GM12801 (cell line): ENCODE data around the gene ZNF541.

Experiments used
- CTCF ChIP-seq: IDR thresholded peaks from one replicate; pipeline ENCODE4 v1.5.1; 2011; ENCODE audit warnings: control low read depth; ENCODE audit not compliant: insufficient read length; ENCODE audit errors: extremely low read depth

The ZNF541 gene

DNA sequence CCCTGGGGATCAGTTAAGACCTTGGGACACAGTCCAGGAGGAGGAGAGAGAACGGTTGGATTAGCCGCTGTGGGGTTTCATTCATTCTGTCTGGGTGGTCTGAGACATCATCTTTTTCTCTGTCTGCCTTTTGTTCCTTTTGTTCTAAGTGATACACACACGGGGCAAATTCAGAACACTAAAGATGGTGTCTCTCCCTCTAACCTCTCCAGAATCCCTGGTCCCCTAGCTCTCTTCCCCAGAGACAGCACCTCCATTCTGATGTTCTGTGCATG is 41.0 kb upstream of the ZNF541 start:
- no peak for TF ChIP-seq CTCF

DNA sequence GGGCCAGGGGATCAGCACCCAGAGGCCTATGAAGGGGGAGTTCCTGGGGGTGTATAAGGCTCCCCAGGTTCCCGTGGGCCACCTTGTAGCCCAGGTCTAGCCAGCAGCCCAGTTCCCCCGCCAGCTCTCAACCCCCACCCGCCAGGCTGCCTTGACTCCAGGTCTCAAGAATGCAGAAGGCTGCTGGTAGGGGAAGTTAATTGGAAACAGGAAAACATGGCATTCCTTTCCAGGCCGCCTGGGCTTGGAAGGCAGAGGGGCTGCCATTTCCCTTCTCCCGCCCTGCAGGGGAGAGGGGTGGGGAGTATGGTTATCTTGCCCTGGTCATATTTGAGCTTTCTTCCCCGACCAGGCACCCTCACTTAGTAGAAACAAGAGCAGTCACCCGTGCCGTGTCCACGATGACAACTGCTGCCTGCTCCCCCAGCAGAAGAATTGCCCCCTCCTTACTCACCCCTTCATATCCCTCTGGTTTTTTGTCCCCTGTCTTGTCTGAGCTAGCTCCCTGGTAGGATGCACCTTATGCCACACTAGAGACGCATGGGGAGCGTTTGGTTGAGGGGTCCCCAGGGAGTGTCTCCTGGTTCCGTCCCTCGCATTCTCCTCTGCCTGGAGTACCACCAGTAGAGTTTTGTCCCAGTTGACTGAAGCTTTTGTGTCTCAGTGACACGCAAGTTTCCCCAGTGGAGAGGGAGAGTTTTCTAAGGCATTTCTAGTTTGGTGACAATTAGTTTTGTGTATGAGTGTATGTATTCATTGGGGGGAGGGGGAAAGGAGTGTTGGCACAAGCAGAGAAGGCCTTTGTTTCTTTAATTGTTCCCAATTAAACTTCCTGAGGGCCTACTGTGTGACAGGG is 40.4 kb upstream of the ZNF541 start:
- TF ChIP-seq CTCF: no peak

GRCh38 chr19:47610902-47611301 is 38.0 kb upstream of the ZNF541 start:
- TF ChIP-seq CTCF: no peak

- no peak for TF ChIP-seq CTCF
Observed at GRCh38 chr19:47609906-47610894, 37.3 kb upstream of the ZNF541 start.

- TF ChIP-seq CTCF: no peak
Observed at GRCh38 chr19:47608969-47609905, 36.3 kb upstream of the ZNF541 start, which contains the start of gene BICRA. Gene BICRA, plus strand, starts transcription at chr19:47609134. Its CDS starts 64,441 bp downstream, at chr19:47673575.

DNA sequence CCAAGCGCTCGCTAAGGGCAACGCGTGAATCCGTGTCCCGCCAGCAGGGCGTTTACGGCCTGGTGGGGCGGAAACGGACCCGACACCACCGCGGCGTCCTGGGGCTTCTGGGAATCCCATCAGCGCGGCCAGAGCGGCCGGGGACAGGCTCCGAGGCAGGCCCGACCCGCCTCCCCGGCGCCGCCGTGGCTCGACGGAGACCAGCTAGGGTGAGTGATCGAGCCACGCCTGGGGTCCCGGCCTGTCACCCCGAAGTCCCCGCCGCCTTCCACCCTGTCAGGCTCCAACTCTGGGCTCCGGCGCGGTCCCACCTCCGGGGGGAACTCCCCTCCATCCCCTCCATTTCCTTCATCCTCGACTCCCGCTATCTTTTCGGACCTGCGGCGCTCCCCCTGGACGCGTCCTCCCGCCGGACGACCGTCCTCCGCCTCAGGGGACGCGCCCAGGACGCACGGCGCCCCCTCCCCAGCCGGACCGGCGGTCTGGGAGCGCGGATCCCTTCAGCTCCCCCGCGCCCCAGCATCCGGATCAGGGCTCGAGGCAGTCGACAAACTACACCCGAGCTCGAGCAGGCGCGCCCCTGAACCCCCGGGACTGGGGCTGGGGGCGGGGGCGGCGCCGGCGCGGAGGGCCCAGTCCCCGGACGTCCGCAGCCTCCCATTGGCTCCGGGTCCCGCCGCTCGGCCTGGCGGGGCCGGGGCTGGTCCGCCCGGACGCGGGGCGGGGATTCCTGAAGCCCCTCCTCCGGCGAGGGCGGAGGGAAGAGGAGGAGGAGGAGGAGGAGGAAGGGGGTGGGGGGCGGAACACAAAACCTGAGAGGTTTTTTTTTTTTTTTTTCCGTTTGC is 35.3 kb upstream of the ZNF541 start:
- no peak for TF ChIP-seq CTCF
